Choroid plexus epithelial cell (primary cell): ENCODE results near the gene MKRN2.

Experiments
- DNase-seq: peaks from one replicate; pipeline ENCODE4 v3.0.0-alpha.2; 2010; ENCODE audit warnings: low read depth
- H3K4me3 ChIP-seq: 2 replicates; pipeline ENCODE4 v1.5.1; 2011; ENCODE audit warnings: low read depth, mild to moderate bottlenecking, control low read depth, low read length, moderate library complexity
- CTCF ChIP-seq: conservative IDR thresholded peaks from 2 replicates; pipeline ENCODE4 v1.5.1; 2011; ENCODE audit warnings: low read depth, mild to moderate bottlenecking, control low read depth, inconsistent platforms, low read length, moderate library complexity

The MKRN2 gene

GRCh38 chr3:12566976-12567375 is 10.1 kb downstream of the MKRN2 start:
- DNase-seq: no peak
- no peak overlapping the region for H3K4me3 ChIP-seq
- TF ChIP-seq CTCF: no peak

- no peak for TF ChIP-seq CTCF
- H3K4me3 ChIP-seq: no peak overlapping the region
- no peak for DNase-seq
These were observed 11.9 kb downstream of the MKRN2 start for GRCh38 chr3:12568747-12569146.

GRCh38 chr3:12569836-12570235 is 12.9 kb downstream of the MKRN2 start:
- no peak for DNase-seq
- no peak for TF ChIP-seq CTCF
- H3K4me3 ChIP-seq: no peak overlapping the region

- no peak for DNase-seq
- no peak for TF ChIP-seq CTCF
- H3K4me3 ChIP-seq: no peak overlapping the region
These were observed 15.1 kb downstream of the MKRN2 start for GRCh38 chr3:12571986-12572385.

- H3K4me3 ChIP-seq: no peak overlapping the region
- DNase-seq: no peak
- TF ChIP-seq CTCF: no peak
These were observed 17.2 kb downstream of the MKRN2 start for GRCh38 chr3:12574131-12574530.

GRCh38 chr3:12574661-12575060 is 17.8 kb downstream of the MKRN2 start:
- H3K4me3 ChIP-seq: no peak overlapping the region
- no peak for DNase-seq
- no peak for TF ChIP-seq CTCF

GRCh38 chr3:12577379-12577778 is 20.5 kb downstream of the MKRN2 start:
- TF ChIP-seq CTCF: no peak
- no peak for DNase-seq
- no peak overlapping the region for H3K4me3 ChIP-seq
